Osteocyte (in vitro differentiated cells): Measurements from ENCODE around the gene EARS2. TPM values are rescaled to one million over a fixed set of nuclear protein-coding genes. Genes with fewer than 3 reads are reported as not detected.

Experiments used
- DNase-seq: peaks from one replicate; pipeline ENCODE4 v3.0.0; 2021; ENCODE audit warnings: mixed read lengths; ENCODE audit not compliant: unreplicated experiment; ENCODE audit errors: extremely low spot score
- H3K27ac Mint-ChIP-seq: one replicate; pipeline ENCODE4 v1.8.0; 2021; ENCODE audit warnings: mild to moderate bottlenecking, mixed read lengths; ENCODE audit not compliant: unreplicated experiment
- H3K27me3 Mint-ChIP-seq: one replicate; pipeline ENCODE4 v1.8.0; 2021; ENCODE audit warnings: mixed read lengths; ENCODE audit not compliant: unreplicated experiment
- H3K36me3 Mint-ChIP-seq: one replicate; pipeline ENCODE4 v1.8.0; 2021; ENCODE audit warnings: mixed read lengths; ENCODE audit not compliant: unreplicated experiment
- H3K4me1 Mint-ChIP-seq: one replicate; pipeline ENCODE4 v1.8.0; 2021; ENCODE audit warnings: mixed read lengths; ENCODE audit not compliant: unreplicated experiment
- H3K4me3 Mint-ChIP-seq: one replicate; pipeline ENCODE4 v1.8.0; 2021; ENCODE audit warnings: mild to moderate bottlenecking, moderate library complexity, mixed read lengths; ENCODE audit not compliant: unreplicated experiment
- H3K9me3 Mint-ChIP-seq: one replicate; pipeline ENCODE4 v1.8.0; 2021; ENCODE audit warnings: mixed read lengths; ENCODE audit not compliant: unreplicated experiment
- total RNA-seq: library from RNA; stranded (reverse); gene quantifications from 2 replicates; pipeline ENCODE4 v1.2.1, GENCODE V29; 2021
- TF ChIP-seq, protein P1 (sequence below): fragments of 200-600 bp; sonication (generic); IDR thresholded peaks from 2 replicates; pipeline ENCODE4 v1.5.0; 2021; ENCODE audit warnings: antibody characterized with exemption, mild to moderate bottlenecking, moderate library complexity

EARS2 gene
- total RNA-seq, 1 donor from 2014 or later: 18.7 TPM

DNA sequence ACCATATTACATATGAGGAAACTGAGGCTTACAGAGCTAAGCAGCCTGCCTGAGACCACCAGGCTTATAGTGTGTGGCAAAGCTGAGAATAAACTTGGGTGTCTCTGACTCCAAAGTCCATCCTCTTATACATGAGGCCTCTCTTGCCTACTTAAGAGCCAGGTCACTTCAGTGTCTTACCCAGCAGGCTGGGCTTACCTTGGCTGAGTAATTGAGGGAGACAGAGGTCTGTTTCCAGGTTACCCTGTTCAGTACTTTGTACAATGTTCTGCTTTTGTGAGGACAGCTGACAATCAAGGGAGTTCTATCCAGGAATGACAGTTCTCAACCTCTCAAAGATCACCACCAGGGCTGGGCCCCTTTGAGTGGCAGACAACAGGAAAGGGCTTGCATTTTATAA is 24.6 kb upstream of the EARS2 start:
- Mint-ChIP-seq H3K27me3 (no peaks in the 10 kb centered on the region), H3K36me3 (peaks cover 23% of the 10 kb centered on the region), H3K4me3 (no peak overlapping the region), H3K4me1 (no peaks in the 10 kb centered on the region), H3K27ac (no peak overlapping the region), H3K9me3 (no peaks in the 10 kb centered on the region)
- no peak for DNase-seq
- TF ChIP-seq, protein P1, sequence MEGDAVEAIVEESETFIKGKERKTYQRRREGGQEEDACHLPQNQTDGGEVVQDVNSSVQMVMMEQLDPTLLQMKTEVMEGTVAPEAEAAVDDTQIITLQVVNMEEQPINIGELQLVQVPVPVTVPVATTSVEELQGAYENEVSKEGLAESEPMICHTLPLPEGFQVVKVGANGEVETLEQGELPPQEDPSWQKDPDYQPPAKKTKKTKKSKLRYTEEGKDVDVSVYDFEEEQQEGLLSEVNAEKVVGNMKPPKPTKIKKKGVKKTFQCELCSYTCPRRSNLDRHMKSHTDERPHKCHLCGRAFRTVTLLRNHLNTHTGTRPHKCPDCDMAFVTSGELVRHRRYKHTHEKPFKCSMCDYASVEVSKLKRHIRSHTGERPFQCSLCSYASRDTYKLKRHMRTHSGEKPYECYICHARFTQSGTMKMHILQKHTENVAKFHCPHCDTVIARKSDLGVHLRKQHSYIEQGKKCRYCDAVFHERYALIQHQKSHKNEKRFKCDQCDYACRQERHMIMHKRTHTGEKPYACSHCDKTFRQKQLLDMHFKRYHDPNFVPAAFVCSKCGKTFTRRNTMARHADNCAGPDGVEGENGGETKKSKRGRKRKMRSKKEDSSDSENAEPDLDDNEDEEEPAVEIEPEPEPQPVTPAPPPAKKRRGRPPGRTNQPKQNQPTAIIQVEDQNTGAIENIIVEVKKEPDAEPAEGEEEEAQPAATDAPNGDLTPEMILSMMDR: no peak

DNA sequence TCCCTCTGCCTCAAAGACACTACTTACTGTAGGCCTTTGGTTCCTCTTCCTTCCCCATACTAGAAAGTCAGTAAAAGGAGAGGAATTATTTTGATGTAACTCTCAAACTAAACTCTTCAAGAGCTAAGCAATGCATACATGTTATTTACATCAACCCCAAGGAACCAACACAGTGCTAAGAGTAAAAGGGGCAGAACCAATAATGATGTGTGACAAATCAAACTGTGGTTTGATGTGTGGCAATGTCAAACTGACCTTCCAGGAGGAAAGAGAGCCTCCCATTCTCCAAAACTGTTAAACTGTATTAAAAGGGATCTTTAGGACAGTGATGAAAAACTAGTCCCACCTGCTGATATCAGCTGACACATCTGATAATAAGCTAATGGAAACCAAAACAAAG is 23.2 kb upstream of the EARS2 start:
- Mint-ChIP-seq H3K4me1 (no peaks in the 10 kb centered on the region), H3K9me3 (no peaks in the 10 kb centered on the region), H3K27ac (no peak overlapping the region), H3K27me3 (no peaks in the 10 kb centered on the region), H3K4me3 (no peak overlapping the region), H3K36me3 (peaks cover 20% of the 10 kb centered on the region)
- TF ChIP-seq, protein P1: no peak
- DNase-seq: no peak

DNA sequence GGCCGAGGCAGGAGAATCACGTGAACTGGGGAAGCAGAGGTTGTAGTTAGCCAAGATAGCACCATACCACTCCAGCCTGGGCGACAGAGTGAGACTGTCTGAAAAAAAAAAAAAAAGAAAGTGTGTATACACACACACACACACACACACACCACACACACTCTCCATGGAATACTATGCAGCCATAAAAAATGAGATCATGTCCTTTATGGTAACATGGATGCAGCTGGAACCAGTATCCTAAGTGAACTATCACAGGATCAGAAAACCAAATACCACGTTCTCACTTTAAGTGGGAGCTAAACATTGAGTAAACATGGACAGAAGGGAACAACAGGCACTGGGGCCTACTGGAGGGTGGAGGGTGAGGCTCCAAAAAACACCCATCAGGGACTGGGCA is 22.2 kb upstream of the EARS2 start:
- H3K27ac Mint-ChIP-seq: no peak overlapping the region
- peaks cover 18% of the 10 kb centered on the region for H3K36me3 Mint-ChIP-seq
- no peaks in the 10 kb centered on the region for H3K9me3 Mint-ChIP-seq
- no peaks in the 10 kb centered on the region for H3K27me3 Mint-ChIP-seq
- no peak overlapping the region for H3K4me3 Mint-ChIP-seq
- TF ChIP-seq, protein P1: no peak
- H3K4me1 Mint-ChIP-seq: no peaks in the 10 kb centered on the region
- DNase-seq: no peak

DNA sequence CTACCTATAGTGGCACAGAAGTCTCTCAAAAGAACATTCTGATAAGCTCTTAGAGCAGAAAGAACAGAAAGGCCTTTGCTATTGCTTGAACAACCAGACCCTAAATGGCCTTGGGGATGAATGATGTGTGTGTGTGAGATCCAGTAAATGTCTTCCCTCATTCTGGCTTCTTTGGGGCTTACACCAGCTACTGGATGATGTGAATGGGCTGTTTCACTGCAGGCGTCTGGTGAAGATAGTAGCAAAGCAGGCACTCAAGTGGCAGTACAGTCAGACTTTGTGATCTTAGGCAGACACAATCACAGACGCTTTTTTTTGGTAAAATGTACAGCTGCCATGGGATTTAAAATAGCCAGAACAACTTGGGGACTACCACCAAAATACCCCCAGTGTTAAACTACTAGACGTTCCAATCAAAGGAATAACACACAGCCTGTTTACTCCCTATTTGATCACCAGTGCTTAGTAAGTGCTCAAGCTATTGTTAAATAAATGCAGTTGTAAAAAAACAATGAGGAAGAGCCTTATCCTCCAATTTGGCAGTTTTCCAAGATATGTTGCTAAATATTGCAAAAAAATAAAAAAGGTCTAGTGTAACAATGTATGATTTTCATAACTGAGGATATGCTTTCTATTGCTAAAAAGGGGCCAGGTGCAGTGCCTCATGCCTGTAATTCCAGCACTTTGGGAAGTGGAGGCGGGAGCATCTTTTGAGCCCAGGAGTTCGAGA is 21.1 kb upstream of the EARS2 start:
- no peaks in the 10 kb centered on the region for H3K9me3 Mint-ChIP-seq
- H3K36me3 Mint-ChIP-seq: peaks cover 23% of the 10 kb centered on the region
- H3K27ac Mint-ChIP-seq: no peak overlapping the region
- H3K27me3 Mint-ChIP-seq: no peaks in the 10 kb centered on the region
- H3K4me3 Mint-ChIP-seq: no peak overlapping the region
- H3K4me1 Mint-ChIP-seq: no peaks in the 10 kb centered on the region
- TF ChIP-seq, protein P1: no peak
- DNase-seq: no peak

DNA sequence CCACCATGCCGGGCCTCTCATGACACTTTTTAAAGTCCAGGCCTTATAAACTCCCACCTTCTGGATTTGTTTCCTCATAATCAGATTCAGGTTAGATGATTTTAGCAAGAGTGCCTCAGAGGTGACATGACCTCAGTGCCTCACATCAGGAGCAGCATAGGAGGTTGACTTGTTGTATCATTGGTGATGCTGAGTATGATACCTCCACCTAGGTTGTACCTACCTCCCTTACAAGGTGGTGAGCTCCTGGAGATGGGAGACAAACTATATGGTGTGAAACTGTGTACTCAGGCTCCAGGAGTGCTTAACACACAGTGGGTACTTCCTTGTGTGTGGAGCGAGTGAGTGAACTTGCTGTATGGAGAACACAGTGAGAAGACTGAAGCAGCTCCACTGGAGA is 20.3 kb upstream of the EARS2 start:
- no peak for DNase-seq
- H3K27ac Mint-ChIP-seq: no peak overlapping the region
- no peaks in the 10 kb centered on the region for H3K27me3 Mint-ChIP-seq
- TF ChIP-seq, protein P1: no peak
- H3K36me3 Mint-ChIP-seq: peaks cover 23% of the 10 kb centered on the region
- H3K4me3 Mint-ChIP-seq: no peak overlapping the region
- no peaks in the 10 kb centered on the region for H3K9me3 Mint-ChIP-seq
- no peaks in the 10 kb centered on the region for H3K4me1 Mint-ChIP-seq
